Rectal smooth muscle tissue (tissue), 1 donor: ENCODE data around the gene MED12L.

Source experiments
- H3K27ac ChIP-seq: one replicate; pipeline ENCODE4 v1.7.0; 2013; ENCODE audit warnings: low read depth, low read length, inconsistent platforms
- H3K27me3 ChIP-seq: one replicate; pipeline ENCODE4 v1.7.0; 2013; ENCODE audit warnings: low read length; ENCODE audit not compliant: control insufficient read depth, insufficient read depth
- H3K36me3 ChIP-seq: one replicate; pipeline ENCODE4 v1.7.0; 2013; ENCODE audit warnings: low read length; ENCODE audit not compliant: control insufficient read depth, insufficient read depth
- H3K4me1 ChIP-seq: one replicate; pipeline ENCODE4 v1.7.0; 2013; ENCODE audit warnings: low read length; ENCODE audit not compliant: control insufficient read depth, insufficient read depth
- H3K4me3 ChIP-seq: one replicate; pipeline ENCODE4 v1.7.0; 2013; ENCODE audit warnings: low read length
- H3K9ac ChIP-seq: one replicate; pipeline ENCODE4 v1.7.0; 2013; ENCODE audit warnings: low read length

MED12L gene

DNA sequence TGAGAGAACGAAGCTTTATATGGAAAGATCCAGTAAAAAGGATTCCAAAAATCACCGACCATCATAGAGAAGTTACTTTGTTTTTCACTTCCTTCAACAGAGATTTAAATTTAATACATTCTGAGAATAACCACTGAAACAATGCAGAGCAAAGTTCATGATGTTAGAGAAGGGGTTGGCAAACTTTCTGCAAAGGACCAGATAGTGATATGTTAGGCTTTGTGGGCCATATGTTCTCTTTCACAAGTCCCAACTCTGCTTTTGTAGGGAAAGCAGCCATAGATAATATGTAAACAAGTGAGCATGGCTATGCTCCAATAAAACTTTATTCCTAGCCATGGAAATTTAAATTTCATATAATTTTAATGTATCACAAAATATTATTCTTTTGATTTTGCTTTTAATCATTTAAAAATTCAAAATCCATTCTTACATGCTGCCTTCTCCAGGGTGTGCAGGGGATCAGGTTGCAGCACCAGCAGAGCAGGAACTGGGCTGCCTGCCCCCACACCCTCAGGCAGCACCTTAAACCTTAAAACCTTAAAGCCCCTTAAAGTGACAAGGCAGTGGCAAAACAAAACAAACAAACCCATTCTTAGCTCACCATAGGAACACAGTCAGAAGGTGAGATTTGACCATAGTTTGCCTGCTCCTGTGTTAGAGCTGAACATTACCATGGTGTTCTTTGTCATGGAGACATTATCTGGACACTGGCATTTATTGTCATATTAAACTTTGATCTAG is 392.3 kb downstream of the MED12L start:
- Histone ChIP-seq H3K27me3 (no peaks in the 10 kb centered on the region), H3K4me1 (peaks cover 10% of the 10 kb centered on the region), H3K36me3 (no peaks in the 10 kb centered on the region), H3K27ac (no peak overlapping the region), H3K9ac (no peak overlapping the region), H3K4me3 (no peak overlapping the region)

- Histone ChIP-seq H3K9ac (no peak overlapping the region), H3K27ac (no peak overlapping the region), H3K27me3 (no peaks in the 10 kb centered on the region), H3K36me3 (no peaks in the 10 kb centered on the region), H3K4me3 (no peak overlapping the region), H3K4me1 (peaks cover 10% of the 10 kb centered on the region)
Observed at GRCh38 chr3:151478335-151478697, 392.9 kb downstream of the MED12L start.

DNA sequence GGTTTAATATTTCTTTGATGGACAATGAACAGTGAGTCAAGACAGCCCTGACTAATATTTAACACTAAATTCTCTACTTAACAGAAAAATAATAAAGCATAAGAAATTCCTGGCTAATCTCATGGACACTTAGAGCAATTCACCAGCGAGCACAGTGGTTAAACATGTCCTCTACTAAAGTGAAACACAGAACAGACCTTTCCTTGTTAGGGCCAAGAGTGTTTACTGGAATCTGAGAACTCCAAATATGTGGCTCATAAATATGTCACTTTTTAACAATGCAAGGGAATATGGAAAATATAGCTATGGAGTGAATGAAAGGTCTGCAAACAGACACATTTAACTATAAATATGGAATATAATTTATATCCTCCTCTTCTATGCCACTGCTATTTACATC is 394.0 kb downstream of the MED12L start:
- Histone ChIP-seq H3K4me3 (no peak overlapping the region), H3K4me1 (peaks cover 10% of the 10 kb centered on the region), H3K27ac (no peak overlapping the region), H3K9ac (no peak overlapping the region), H3K27me3 (no peaks in the 10 kb centered on the region), H3K36me3 (no peaks in the 10 kb centered on the region)

DNA sequence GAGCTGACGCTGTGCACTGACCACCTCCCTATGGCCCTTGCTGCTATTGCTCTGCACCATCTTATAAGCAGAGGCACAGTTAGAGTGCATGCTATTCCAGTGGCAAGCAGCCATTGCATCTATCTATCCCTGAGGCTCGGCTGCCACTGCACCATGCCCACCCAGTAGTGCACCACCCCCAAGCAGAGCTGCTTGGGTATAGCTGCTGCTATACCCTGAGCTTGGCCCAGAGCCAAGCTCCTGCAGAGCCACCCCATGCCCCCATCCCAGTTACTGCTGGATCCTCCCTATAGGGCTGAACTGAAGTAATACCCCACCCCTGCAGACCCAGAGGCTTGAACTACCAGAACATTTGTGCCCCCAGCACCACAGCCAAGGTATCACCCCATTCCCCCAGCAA is 395.0 kb downstream of the MED12L start:
- no peak overlapping the region for H3K4me3 ChIP-seq
- no peak overlapping the region for H3K27ac ChIP-seq
- peaks cover 10% of the 10 kb centered on the region for H3K4me1 ChIP-seq
- H3K9ac ChIP-seq: no peak overlapping the region
- H3K36me3 ChIP-seq: no peaks in the 10 kb centered on the region
- H3K27me3 ChIP-seq: no peaks in the 10 kb centered on the region

GRCh38 chr3:151483488-151483887 is 398.0 kb downstream of the MED12L start:
- Histone ChIP-seq H3K27me3 (no peaks in the 10 kb centered on the region), H3K27ac (no peak overlapping the region), H3K36me3 (no peaks in the 10 kb centered on the region), H3K9ac (no peak overlapping the region), H3K4me1 (peaks cover 3% of the 10 kb centered on the region), H3K4me3 (no peak overlapping the region)

DNA sequence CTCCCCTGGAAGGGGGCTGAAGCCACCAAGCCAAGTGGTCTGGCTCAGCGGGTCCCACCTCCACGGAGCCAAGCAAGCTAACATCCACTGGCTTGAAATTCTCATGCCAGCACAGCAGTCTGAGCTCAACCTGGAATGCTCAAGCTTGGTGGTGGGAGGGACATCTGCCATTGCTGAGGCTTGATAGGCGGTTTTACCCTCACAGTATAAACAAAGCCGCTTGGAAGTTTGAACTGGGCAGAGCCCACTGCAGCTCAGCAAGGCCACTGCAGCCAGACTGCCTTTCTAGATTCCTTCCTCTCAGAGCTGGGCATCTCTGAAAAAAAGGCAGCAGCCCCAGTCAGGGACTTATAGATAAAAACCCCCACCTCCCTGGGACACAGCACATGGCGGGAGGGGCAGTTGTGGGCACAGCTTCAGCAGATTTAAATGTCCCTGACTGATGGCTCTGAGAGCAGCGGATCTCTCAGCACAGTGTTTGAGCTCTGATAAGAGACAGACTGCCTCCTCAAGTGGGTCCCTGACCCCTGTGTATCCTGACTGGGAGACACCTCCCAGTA is 398.6 kb downstream of the MED12L start:
- Histone ChIP-seq H3K27me3 (no peaks in the 10 kb centered on the region), H3K36me3 (no peaks in the 10 kb centered on the region), H3K4me3 (no peak overlapping the region), H3K27ac (no peak overlapping the region), H3K4me1 (no peaks in the 10 kb centered on the region), H3K9ac (no peak overlapping the region)
